WERI-Rb-1 (cell line): ENCODE results near the gene LRP1B.

Source experiments
- DNase-seq: peaks from one replicate; pipeline ENCODE4 v3.0.0-alpha.2; 2020
- H3K27ac ChIP-seq: fragments of 250-450 bp; sonication (Bioruptor Pico); 2 replicates; pipeline ENCODE4 v1.5.1; 2020; ENCODE audit warnings: mild to moderate bottlenecking, moderate library complexity
- H3K27me3 ChIP-seq: fragments of 250-450 bp; sonication (Bioruptor Pico); 2 replicates; pipeline ENCODE4 v1.5.1; 2021; ENCODE audit warnings: mild to moderate bottlenecking, low read depth, moderate library complexity; ENCODE audit not compliant: insufficient read depth, severe bottlenecking
- H3K36me3 ChIP-seq: fragments of 250-450 bp; sonication (Bioruptor Pico); 2 replicates; pipeline ENCODE4 v1.5.1; 2020; ENCODE audit warnings: mild to moderate bottlenecking, moderate library complexity
- H3K4me3 ChIP-seq: 2 replicates; pipeline ENCODE4 v1.5.1; 2011; ENCODE audit warnings: low read depth, mild to moderate bottlenecking, control low read depth, low read length
- H3K9me3 ChIP-seq: fragments of 250-450 bp; sonication (Bioruptor Pico); 2 replicates; pipeline ENCODE4 v1.5.1; 2021; ENCODE audit warnings: mild to moderate bottlenecking, moderate library complexity; ENCODE audit not compliant: severe bottlenecking
- CTCF ChIP-seq: IDR thresholded peaks from 2 replicates; pipeline ENCODE4 v1.5.1; 2011; ENCODE audit warnings: low read depth, mild to moderate bottlenecking, control low read depth, inconsistent platforms, low read length

The LRP1B gene

DNA sequence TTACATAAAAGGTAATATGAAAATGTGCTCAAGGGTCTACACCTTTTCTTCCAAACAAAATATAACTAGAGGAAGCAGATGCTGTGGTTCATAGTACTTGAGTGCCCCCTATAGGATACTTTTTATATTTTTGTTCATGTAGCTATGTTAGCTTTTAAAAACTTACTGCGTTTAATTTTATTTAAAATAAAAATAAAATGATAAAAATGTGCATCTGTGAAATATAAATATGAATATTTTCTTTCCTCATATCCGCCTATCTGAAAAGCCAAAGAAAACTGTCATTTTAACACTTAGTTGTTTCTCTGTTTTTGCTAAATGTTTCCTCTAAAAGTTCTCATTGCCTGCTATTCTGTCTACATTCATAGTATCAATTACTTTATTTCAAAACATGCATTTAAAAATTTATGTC, 9.6 kb upstream of the LRP1B start:
- H3K27ac ChIP-seq = no peak overlapping the region
- DNase-seq = no peak
- no peaks in the 10 kb centered on the region for H3K36me3 ChIP-seq
- no peaks in the 10 kb centered on the region for H3K9me3 ChIP-seq
- no peaks in the 10 kb centered on the region for H3K27me3 ChIP-seq
- TF ChIP-seq CTCF = no peak
- H3K4me3 ChIP-seq = no peak overlapping the region

GRCh38 chr2:142139384-142139783, 8.6 kb upstream of the LRP1B start:
- H3K27me3 ChIP-seq = no peaks in the 10 kb centered on the region
- H3K9me3 ChIP-seq = no peaks in the 10 kb centered on the region
- H3K27ac ChIP-seq = no peak overlapping the region
- no peaks in the 10 kb centered on the region for H3K36me3 ChIP-seq
- DNase-seq = no peak
- H3K4me3 ChIP-seq = no peak overlapping the region
- TF ChIP-seq CTCF = no peak

- no peak overlapping the region for H3K27ac ChIP-seq
- no peaks in the 10 kb centered on the region for H3K36me3 ChIP-seq
- no peaks in the 10 kb centered on the region for H3K27me3 ChIP-seq
- H3K4me3 ChIP-seq = no peak overlapping the region
- no peaks in the 10 kb centered on the region for H3K9me3 ChIP-seq
- no peak for DNase-seq
- TF ChIP-seq CTCF = no peak
Observed at GRCh38 chr2:142136571-142136970, 5.8 kb upstream of the LRP1B start.

GRCh38 chr2:142134911-142135310, 4.1 kb upstream of the LRP1B start:
- no peak for DNase-seq
- Histone ChIP-seq H3K27ac (no peak overlapping the region), H3K36me3 (no peaks in the 10 kb centered on the region), H3K27me3 (peaks cover 6% of the 10 kb centered on the region), H3K9me3 (no peaks in the 10 kb centered on the region), H3K4me3 (no peak overlapping the region)
- TF ChIP-seq CTCF = no peak

DNA sequence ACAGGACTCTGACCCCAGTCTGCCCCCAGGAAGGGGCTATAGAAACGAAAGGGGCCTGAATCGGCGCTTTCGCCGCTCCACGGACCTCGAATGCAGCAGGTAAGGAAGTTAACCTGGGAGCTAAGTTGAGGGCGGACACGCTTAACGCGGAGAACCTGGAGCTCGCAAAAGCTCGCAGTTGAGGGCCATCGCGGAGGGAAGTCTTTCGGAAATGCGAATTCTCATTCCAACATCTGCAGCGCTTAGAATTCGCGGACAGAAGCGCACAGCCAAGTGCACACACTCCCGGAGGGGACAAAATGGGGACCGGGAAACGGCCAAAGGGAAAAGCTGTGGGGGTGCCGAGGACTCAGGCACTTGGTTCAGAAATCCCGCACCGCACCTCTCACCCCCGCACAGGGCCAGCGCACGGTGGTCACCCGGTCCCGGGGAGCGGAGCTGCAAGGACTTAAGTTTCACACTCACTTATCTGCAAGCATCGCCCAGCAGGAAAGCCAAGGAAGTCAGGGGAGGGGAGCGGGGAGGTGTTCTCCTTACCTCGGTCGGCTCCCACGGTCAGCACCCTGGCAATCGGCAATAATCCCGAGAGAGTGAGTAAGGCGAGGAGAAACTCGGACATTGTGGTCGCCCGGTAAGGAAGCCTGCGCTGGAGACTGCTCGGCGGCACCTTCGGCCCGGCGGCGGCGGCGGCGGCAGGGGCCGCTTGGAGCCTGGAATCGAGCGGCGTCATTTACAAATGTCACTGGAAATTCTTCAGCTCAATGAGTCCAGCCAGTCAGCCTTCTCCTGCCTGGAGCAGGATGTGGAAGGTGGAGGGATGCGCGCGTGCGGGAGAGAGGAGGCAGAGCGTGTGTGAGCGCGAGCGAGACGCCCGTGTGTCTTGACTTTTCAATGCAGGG, 456 bp downstream of the LRP1B start:
- Histone ChIP-seq H3K9me3 (no peaks in the 10 kb centered on the region), H3K4me3 (peak overlapping the region; percentile 77), H3K27me3 (peaks cover 8% of the 10 kb centered on the region), H3K36me3 (no peaks in the 10 kb centered on the region), H3K27ac (no peak overlapping the region)
- TF ChIP-seq CTCF = no peak
- peak; percentile 39 for DNase-seq
